HG03354 (cell line): Measurements from ENCODE around the gene RIT2.
"Not testable (repeated sequence)": the region's sequence is repeated elsewhere in the genome, so short reads cannot be mapped to it uniquely, and the experiment has no call there.

Source experiments
- ATAC-seq: cut with Tn5 transposase; IDR thresholded peaks from one replicate; pipeline ENCODE4 v1.9.1; 2021; ENCODE audit warnings: mild to moderate bottlenecking; ENCODE audit not compliant: unreplicated experiment, poor library complexity, severe bottlenecking

The RIT2 gene

DNA sequence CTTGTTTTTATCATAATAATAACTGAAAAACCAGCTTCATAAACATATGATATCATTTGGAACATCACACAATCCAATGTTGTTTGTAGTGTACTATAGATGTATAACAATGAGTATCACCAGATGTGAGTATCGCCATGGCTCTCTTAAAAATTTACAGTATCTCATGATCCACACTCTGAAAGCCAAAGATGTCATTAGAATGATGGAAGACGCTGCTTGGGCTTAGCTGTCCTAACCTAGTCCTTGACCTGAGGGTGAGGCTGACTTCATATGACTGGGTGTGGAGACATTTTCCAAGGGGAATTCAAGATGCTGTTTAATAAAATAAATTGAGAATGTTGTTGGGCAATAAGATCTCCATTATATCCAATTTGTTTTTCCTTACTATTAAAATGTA, 242.6 kb downstream of the RIT2 start:
- ATAC-seq, result no peak

DNA sequence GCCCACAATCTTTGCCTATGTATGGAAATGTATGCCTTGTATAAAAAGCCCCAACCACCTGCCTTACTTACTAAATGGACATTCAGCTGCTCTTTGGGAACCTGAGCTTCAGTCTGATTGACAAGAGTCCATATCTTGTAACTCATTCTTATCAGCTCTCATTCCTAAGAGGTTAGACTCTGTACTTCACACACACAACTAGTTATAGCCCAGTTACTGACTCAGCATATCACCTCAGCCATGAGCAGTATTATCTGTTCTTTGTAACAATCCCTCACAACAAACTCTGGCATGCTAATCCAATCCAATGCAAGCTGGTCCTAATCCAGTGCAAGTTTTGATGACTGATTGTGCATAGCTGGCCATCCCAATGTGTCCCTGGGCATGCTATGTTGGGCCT, 250.6 kb downstream of the RIT2 start:
- ATAC-seq, result no peak

DNA sequence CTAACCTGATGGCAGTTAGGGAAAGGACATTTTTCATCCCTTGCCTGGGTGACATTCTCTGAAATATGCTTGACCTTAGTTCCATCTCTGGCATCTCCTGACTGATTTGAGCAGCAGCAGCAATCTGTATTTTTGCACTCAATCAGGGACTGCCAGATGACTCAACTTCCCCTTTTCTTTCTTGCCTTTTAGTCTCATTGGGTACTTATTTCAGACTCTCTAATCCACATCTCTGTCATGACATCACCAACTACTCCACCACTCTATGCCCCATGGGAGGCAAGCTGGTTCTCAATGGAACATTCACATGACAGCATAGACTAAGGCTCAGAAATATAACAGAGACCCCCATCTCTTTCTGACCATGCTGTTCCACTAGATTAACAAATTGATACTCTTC, 254.2 kb downstream of the RIT2 start:
- no peak for ATAC-seq

DNA sequence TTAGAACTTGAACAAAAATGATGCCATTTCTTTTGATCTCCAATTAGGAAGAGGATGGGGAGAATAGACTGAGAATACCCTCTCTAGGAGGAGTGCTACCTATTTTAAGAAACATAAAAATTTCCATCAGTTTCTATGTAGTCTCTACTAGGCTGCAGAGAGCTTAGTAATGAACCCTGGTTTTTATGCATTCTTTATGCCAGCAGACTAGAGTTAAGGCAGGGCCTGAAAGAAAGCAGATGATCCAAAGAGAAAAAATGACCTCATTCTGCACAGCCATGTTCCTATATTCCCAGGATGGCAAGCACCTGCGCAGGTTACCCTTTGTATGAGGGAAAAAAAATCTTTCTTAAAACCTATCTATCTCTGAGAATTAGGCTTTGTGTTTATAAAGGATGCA, 254.9 kb downstream of the RIT2 start:
- ATAC-seq, result no peak

DNA sequence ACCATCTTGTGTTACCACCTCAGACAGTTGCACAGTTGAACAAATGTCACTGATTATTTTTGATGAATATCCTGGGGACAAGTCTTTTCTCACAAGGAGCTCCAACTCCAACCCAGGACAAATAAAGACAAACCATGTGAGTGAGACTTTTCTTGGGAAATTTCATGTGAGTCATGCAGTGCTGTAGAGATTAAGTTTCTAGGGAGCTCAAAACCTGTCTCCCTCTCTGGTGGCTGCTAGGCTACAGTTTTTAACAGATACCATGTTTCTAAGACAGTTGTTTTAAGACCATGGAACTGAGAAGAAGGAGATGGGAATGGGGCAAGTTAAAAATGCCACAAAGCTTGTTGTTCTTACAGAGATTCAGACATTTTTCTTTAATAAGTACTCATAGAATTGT, 255.5 kb downstream of the RIT2 start:
- ATAC-seq, result no peak

DNA sequence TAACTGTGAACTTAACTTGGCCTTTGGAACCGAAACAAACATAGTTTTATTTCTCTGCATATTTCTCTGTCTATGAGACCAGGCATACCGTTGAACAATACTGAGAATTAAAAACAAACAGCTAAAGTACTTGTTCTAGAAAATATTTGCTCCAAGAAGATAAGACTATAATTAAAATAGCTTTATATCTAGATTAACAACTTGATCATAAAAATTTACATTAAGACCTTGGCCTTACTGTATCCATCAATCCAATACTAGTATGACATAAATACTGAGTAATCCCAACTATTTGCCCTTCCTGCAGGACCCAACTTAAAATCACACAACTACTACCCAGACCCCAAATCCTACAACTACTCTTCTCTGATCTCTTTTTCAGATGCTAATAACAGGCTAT, 260.9 kb downstream of the RIT2 start:
- no peak for ATAC-seq

DNA sequence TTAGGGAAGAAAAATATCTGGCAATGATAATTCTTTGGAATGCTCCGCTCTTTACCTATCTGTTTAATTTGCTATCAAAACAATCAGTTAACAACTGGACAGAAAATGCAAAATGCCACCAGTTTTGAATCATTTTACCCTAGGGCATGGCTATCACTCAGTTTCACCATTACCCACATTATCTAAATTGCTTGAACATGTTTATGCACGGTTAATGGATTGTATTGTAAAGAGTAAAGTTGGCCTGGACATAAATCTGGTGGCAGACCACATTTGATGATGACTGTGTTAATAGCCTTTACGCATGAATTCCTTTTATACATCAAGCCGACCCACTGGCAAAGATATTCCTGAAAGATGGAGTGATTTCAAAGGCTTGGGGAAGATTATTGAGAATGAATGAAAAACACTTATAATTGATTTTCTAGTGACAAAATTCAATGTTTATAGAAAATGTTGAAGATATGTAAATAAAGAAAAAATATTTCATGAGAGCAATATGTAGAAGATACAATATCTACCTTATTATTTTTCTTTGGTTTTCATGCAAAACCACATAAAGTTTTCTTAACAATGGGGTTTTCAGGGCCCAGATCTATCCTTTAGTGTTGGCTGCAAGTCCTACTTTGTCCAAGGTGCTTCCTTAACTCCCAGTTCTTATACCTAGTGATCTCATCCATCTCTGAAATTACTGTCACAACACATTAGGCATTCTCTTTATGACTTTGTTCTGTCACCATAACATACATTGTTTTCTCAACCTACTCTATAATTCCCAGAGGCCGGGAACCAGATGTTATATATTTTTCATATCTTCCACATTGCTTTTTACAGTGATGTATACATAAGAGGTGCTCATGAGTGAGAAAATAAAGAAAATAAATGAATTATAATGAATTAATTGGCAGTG, 265.1 kb downstream of the RIT2 start:
- ATAC-seq, result no peak

DNA sequence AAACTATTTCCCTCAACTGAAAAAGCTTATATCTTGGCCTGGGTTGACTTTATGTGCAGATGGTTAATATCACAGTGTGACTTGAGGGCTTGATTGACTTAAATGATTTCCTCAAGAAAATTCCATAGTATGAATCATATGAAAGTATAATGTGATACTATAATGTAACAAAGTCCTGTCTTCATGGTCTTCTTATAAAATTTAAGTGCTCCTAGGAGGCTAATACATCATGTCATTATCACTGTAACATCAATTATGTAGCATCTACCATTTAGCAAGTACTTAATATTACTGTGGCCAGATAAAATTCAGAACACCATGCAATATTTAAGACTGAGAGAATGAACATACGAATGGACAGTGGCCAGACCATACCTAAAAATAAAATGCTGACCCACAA, 276.1 kb downstream of the RIT2 start:
- ATAC-seq, result no peak

DNA sequence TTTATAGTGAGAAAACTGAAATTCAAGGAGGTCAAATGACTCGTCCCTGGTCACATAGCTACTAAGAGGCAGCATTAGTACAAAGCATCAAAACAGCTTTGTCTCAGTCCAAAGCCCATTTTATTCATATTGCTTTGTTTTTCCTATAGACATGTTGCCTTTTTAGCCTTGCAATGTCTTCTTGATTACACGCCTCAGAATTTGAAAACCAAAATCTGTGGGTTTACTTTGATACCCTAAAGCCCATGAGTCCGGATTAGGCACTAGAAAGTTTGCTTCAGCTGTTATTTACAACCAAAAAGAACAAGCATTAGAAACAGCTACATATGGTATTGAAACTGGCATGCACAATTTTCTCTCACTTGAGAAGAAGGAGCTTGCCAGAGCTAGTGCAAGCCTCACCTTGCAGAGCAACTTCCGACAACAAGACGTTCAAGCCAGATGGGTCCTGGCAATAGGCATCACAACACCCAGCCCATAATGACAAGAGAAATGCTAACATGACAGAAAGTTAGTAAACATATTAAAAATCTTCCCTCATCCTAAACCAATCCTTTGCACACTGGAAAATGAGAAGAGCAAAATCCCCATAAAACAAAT, 276.8 kb downstream of the RIT2 start:
- ATAC-seq, result no peak

DNA sequence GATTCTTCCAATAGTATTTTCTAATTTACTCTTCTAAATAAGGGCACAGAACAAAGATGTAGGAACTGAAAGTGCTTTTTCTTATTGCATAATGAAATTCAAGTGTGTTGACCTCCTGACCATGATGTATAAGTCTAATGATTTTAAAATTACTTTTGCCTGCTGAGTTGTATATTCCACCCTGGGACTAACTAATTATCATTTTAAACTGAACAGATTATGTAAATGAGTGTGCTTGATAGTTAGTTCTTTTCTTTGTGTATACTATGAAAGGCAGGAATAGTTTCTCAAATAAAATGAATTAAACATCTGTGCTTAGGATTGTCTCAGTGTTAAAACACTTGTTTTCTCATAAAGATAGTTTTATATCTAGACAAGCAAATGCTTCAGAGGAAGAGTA, 284.5 kb downstream of the RIT2 start:
- no peak for ATAC-seq

DNA sequence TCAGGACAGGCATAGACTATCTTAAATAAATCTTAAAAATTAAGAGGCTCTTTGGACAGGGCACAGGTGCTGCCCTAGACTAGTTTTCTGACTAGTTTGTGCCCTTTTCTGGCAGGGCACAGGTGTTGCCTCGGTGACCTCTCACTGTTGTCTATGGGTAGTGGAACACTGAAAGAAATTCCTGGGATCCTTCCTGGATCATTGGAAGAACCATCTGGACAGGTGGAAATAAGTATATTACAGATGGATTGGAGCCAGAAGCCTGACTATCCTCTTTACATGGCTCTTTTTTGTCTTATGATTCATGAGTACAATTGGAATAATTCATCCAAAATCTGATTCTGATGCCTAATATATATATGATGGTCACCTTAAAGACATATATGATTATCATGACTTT, 286.6 kb downstream of the RIT2 start:
- ATAC-seq, result no peak

DNA sequence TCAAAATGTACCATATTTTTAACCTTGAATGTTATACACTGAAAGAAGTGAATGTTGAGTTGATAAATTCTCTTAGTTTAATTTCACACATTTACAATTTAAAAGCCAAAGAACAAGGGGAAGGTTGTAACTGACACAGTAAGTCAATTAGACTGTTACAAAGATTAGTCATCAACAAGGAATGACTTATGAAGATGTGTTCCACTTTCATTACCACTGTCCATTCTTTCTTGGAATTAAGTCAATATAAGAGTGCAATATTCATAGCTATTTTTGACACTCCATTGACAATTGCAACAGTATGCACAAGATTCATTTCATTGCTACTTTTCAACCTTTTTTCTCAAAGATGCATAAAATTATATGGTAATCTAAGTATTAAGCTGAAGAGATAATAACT, 291.3 kb downstream of the RIT2 start:
- no peak for ATAC-seq

DNA sequence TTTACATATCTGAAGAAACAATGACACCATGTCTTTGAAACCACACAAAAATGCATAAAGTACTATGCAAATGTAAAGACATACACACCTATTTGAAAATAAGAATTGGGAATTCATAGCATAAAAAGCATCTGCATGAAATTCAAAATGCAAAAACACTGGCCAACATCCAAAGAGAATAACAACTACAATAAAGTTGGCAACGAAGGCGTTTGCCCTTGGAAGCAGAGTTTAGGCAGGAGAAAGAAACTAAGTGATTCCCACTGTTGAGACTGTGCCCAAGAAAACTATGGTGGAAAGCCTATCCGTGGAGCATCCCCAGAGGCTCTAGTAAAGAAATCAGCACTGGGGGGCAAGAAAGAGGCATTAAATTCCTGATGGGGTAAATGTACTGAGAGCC, 292.8 kb downstream of the RIT2 start:
- no peak for ATAC-seq

DNA sequence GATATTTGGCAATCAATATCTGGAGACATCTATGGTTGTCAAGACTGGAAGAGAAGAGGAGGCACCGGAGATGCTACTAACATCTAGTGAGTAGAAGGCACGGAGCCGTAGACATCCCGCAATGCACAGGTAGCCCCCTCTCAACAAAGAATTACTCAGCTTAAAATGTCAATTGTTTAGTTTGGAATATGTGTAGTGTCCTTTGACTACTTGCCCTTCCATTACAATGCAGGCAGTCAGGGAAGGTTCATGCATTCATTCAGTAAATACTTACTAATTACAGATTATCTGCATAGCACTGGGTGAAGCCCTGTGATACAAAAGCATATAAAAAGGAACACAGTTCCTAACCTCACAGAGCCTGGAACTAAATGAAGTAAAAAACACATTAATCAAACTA, 294.0 kb downstream of the RIT2 start:
- no peak for ATAC-seq

DNA sequence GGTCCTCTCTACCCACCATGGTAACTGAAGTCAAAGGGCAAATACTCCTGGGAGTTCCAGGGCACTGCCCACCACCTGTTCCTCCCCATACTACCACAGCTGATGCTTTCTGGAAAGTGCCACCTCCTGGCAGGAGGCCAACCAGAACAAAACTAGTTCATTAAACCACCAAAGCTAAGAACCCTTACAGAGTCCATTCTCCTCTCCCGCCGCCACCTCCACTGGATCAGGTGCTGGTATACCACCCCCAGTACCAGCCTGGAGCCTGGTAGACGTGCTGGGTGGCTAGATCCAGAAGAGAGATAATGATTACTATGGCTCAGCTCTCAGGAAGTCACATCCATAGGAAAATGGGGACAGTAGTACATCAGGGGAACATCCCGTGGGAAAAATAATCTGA, 300.9 kb downstream of the RIT2 start:
- no peak for ATAC-seq

DNA sequence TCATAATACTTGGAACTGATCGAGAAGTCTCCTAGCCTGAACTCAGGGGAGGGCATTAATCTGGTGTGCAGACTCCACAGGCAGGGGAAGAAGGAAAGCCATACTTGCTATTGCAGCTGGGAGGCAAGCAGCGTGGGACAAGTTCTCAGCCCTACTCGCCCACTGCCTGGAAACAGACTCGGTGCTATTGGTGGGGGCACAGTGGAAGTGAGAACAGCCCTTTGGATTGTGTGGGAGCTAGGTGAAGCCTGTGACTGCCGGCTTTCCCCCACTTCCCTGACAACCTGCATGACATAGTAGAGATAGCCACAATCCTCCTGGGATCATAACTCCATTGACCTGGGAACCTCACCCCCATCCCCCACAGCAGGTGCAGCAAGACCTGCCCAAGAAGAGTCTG, 301.3 kb downstream of the RIT2 start:
- no peak for ATAC-seq

DNA sequence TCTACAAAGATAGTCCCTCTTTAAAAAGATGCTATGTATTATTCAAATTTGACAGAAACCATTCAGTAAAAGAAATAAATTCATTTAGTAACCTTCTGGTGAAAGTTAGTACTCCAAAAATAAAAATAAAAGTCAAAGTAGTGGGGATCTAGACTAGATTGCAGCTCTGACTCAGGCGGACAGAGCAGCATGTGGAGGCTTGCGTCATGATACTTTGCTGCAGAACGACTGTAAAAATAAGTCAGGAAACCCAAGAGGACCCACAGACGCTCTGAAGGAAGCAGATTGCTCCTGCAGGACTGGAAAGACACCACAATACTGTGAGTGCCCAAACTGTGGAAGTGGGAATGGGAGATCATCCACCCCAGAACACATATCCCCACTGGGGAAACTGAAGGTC, 301.9 kb downstream of the RIT2 start:
- no peak for ATAC-seq

DNA sequence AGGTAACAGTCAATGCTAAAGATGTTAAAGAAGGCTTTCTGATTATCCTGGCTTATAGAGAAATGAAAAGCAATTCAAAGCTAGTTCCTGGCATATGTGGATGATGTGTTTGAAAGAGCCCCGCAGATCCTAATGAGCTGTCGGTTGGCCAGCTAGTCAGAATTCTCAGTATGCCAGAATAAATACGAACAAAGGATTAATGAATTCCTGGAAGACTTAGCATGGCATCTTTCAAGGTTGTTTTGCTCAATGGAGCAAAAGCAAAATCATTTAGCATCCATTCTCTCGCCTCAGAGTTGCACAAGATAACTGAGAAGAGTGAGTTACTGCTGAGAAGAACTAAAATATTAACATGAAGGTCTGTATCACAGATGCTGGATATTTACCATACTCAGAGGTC, 307.6 kb downstream of the RIT2 start:
- no peak for ATAC-seq

DNA sequence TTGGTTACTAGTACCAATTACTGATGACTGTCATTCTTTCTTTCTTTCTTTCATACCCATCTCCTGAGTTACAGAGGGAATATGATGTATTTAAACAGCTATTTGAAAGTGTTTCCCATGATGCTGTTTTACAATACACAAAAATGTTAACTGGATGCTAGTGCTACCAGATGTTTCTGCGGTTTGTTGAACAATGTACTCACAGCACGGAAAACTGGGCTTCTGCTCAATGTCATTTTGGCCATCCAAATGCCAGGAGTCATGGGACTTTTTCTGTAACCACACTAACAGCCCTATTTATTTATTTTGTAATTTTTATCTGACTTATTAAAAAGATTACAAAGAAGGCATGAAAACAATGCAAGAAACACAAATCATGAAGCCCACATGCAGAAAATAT, 313.8 kb downstream of the RIT2 start:
- ATAC-seq, result no peak

DNA sequence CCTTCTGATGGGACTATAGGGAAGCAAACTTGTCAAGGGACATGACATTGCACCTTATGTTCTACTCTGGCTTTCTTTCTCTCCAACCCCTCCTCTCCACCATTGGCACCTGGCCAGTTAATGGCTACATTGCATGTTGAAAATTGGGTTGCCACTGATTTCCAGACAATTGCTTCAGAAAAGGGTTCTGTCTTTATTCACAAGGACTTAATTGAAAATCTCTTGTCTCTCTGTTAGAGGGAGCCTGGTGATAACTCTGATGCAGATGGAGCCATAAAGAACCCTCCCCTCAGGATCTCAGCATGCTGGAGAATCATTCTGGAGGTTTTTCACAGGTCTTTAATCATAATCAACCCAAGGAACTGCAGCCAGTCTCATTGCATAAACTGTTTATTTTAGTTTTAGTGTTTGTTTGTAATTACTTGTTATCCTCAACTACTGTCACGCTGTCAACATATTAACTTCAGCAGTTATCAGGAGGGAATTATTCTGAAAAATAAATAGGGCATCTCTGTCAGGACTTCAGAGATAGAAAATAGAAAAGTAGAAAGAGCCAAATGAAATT, 316.8 kb downstream of the RIT2 start:
- no peak for ATAC-seq

DNA sequence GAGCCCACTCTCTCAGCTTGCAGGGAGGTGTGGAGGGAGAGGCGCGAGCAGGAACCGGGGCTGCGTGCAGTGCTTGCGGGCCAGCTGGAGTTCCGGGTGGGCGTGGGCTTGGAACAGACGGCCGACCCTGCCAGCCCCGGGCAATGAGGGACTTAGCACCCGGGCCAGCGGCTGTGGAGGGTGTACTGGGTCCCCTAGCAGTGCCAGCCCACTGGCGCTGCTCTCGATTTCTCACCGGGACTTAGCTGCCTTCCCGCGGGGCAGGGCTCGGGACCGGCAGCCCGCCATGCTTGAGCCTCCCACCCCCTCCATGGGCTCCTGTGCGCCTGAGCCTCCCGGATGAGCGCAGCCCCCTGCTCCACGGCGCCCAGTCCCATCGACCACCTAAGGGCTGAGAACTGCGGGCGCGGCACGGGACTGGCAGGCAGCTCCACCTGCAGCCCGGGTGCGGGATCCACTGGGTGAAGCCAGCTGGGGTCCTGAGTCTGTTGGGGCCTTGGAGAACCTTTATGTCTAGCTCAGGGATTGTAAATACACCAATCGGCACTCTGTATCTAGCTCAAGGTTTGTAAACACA, 320.2 kb downstream of the RIT2 start:
- ATAC-seq, result not testable (repeated sequence)
